Spleen (tissue), 7 donors: ENCODE results near the gene SLC34A1.

Source experiments
- CTCF ChIP-seq, 11 experiments: fragments of 200-600 bp in 7 of 11; fragments of 450-650 bp in 4 of 11; sonication (generic) in 4 of 11; IDR thresholded peaks in 8 of 11; conservative IDR thresholded peaks in 3 of 11; 1 replicate in 7 of 11; 2 replicates in 4 of 11; pipeline versions ENCODE4 v1.4.0 to v1.8.0; 2016 to 2021; ENCODE audit warnings: antibody characterized with exemption in 11 of 11, inconsistent platforms in 4 of 11, mild to moderate bottlenecking in 1 of 11
- POLR2A ChIP-seq, 3 donors: fragments of 450-650 bp; IDR thresholded peaks; one replicate each; pipeline ENCODE4 v1.5.1; 2017; ENCODE audit warnings: antibody characterized with exemption in 3 of 3, mild to moderate bottlenecking in 1 of 3
- POLR2AphosphoS5 ChIP-seq, 3 donors: sonication (generic); formaldehyde crosslinking; IDR thresholded peaks; one replicate each; pipeline ENCODE4 v1.5.1; 2017; ENCODE audit warnings: antibody characterized with exemption in 3 of 3
- donor health status: DM: no; HTN: no; CAD: no; lungs with moderate emphysema.
- donor health status: DM: no; HTN: no; CAD: no.
- donor health status: DM: no; HTN: no; CAD: no.

GRCh38 chr5:177429248-177430040 lies 45.2 kb downstream of the SLC34A1 start:
- TF ChIP-seq CTCF (IDR thresholded peaks at IDR 0.05 in 8 of 11, conservative IDR thresholded peaks at IDR 0.05 in 3 of 11) (peak in 2 of 11 experiments; percentile 13 to 26), POLR2A (IDR thresholded peaks at IDR 0.05) (peak in 1 of 3 donors; percentile 46), POLR2AphosphoS5 (IDR thresholded peaks at IDR 0.05) (peak; percentile 76 to 83 (median 83))
